ENCODE results near the gene STING1.

STING1 gene

DNA sequence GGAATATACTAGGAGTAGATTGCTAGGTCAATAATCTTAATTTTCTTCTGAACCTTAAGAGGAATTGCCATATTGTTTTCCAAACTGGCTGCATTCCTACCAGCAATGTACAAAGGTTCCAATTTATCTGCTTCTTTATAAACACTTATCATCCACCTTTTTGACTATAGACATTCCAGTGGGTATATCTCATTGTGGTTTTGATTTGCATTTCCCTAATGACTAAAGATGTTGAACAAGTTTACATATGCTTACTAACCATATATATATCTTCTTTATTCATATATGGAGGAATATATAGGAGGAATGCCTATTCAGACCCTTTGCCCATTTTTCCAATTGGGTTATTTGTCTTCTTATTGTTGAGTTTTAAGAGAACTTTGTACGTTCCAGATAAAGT is 50.9 kb downstream of the STING1 start:
- DNase-seq: no peak

DNA sequence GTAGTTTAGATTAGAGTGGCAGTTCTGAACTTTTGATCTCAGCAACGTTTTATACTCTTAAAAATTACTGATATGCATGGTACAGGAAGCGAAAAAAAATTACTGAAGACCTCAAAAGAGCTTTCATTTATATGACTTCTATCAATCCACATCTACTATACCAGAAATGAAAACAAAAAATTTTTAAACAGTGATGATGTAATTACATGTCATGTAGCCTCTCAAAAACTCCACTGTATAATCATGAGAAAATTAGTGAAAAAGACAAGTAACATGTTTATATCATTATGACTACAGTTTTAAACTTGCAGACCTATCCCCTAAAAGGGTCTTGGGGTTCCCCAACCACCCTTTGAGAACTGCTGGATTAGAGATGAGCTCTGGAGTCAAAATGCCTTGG is 52.5 kb downstream of the STING1 start:
- no peak for DNase-seq

DNA sequence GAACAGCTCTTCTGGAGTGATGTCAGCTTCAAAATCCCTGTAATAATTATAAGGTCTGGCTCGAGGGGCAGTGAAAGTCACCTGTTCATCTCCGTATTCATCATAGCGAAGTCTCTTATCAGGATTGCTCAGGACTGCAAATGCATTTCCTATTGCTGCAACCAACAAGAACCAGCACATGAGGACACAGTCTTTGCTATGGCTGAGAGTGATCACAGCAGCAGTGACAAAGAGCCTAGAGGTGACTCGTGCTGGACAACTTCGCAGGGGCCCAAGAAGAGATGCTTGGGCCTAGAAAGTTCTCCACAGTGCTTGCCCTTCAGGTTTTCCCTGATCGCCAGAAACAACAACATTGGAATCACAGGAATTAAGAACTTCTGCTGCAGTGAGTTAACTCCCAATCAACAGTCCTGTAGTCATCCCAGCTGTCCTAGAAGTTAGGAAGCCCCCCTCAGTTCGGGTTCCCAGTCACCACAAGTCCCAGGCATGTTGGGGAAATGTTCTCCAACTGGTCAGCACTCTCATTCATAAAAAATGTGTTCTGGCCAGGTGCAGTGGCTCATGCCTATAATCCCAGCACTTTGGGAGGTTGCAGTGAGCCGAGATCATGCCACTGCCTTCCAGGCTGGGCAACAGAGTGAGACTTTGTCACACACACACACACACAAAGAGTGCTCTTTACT is 56.2 kb downstream of the STING1 start:
- DNase-seq: no peak
